ENCODE results near the gene CTNND2. TPM values are rescaled to one million over a fixed set of nuclear protein-coding genes. Genes with fewer than 3 reads are reported as not detected.

CTNND2 gene
- total RNA-seq, 4 donors from 2014 or later, result 8.3 TPM; not detected in 3

- no peak for TF ChIP-seq CTCF (IDR thresholded peaks at IDR 0.05; ENCODE audit: low read depth)
Measured at GRCh38 chr5:11261241-11261640, 643.0 kb downstream of the CTNND2 start.

- no peak for TF ChIP-seq CTCF (IDR thresholded peaks at IDR 0.05; ENCODE audit: low read depth)
Measured at GRCh38 chr5:11258001-11258400, 646.2 kb downstream of the CTNND2 start.

- no peak for TF ChIP-seq CTCF (IDR thresholded peaks at IDR 0.05; ENCODE audit: low read depth)
Measured at GRCh38 chr5:11252523-11252922, 651.7 kb downstream of the CTNND2 start.

- no peak for TF ChIP-seq CTCF (IDR thresholded peaks at IDR 0.05; ENCODE audit: low read depth)
Measured at GRCh38 chr5:11252075-11252474, 652.2 kb downstream of the CTNND2 start.

GRCh38 chr5:11251247-11251646 lies 653.0 kb downstream of the CTNND2 start:
- TF ChIP-seq CTCF (IDR thresholded peaks at IDR 0.05; ENCODE audit: low read depth), result no peak

GRCh38 chr5:11248966-11249365 lies 655.3 kb downstream of the CTNND2 start:
- TF ChIP-seq CTCF (IDR thresholded peaks at IDR 0.05; ENCODE audit: low read depth), result no peak

GRCh38 chr5:11247224-11247623 lies 657.0 kb downstream of the CTNND2 start:
- no peak for TF ChIP-seq CTCF (IDR thresholded peaks at IDR 0.05; ENCODE audit: low read depth)

Measured in subcutaneous adipose tissue (tissue), 4 donors.